Stimulated activated CD4-positive, alpha-beta T cell treated with anti-CD3 and anti-CD28 coated beads, Interleukin-1b, Interleukin-23, amount 100 ng/mL, for 48 hours (primary cell): Measurements from ENCODE around the gene CFL1.

Experiments used
- DNase-seq: peaks from one replicate; pipeline ENCODE4 v3.0.0-alpha.2; 2020

The CFL1 gene

DNA sequence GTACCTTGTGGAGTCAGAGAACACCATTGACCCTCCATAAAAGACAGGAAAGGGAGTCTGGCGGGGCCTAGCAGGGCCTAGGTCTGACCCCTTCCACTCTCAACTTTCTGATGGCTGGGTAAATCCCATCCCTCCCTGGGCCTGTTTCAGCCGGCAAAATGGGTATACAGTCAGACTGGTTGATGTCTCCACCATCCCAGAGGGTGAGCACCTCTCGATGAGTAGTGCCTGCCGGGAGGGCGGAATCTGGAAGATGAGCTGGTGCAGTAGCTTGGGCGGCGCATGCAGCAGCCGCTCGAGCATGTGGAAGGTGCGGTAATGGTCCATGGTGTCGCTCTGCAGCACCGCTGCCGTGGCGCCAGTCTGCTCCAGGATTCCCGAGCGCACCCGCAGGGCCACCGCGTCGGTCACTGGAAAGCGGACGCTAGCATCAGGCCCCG lies 29.8 kb upstream of the CFL1 start:
- DNase-seq = peak; percentile 27

DNA sequence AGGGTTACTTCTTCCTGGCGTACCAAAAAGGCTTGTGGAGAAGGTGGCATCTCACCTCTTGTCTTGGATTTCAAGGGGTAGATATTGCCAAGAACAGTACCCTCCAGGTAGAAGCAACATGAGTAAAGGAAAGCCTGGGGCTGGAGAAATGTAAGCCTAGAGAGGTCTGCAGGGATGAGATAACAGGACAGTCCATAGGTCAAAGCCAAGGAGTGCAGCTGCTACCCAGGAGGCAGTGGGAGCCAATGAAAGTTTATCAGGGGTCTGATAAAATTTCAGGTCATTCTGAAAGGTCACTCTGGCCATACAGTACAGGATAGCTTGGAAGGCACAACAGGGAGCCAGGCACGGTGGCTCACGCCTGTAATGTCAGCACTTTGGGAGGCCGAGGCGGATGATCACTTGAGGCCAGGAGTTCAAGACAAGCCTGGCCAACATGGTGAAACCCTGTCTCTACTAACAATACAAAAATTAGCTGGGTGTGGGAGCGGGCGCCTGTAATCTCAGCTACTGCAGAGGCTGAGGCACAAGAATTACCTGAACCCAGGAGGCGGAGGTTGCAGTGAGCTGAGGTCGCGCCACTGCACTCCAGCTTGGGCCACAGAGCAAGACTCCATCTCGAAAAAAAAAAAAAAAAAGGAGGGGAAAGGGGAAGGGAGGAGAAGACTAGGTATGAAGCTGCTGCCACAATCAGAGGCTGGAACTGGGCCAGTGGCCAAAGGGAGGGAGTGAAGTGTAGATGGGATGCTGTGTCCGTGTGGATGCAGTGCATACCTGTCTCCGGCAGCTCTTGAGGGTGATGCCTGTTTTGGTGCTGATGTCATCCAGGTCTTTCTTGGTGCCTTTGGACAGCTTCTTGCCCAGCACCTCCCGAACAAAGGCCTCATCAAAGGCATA lies 29.1 kb upstream of the CFL1 start:
- DNase-seq = peak; percentile 0

DNA sequence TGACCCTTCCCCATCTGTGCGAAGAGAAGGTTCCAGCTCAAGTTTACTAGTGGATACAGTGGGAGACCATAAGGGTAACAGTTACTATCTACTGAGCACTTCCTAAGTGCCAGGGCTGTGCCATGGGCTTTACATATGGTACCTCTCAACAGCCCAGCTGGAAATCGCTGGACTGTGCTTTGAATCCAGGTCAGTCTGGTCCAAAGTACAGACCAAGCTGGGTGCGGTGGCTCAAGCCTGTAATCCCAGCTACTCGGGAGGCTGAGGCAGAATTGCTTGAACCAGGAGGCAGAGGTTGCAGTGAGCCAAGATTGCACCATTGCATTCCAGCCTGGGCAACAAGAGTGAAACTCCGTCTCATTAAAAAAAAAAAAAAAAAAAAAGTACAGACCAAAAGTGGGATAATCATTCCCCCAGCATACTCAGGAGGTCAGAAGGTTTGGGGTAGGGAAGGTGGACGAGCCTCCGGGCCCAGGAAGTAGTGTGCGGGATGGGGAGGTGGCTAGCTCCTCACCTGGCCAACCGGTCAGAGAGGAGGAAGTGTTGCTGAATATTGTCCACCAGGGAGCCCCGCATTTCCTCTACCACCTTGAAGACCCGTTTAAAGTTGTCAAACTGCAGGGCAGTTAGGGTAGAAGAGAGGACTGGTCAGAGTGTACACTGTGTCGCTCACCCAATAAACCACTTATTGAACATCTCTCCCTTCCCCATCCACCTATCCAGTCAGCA lies 28.0 kb upstream of the CFL1 start:
- DNase-seq = peak; percentile 0

DNA sequence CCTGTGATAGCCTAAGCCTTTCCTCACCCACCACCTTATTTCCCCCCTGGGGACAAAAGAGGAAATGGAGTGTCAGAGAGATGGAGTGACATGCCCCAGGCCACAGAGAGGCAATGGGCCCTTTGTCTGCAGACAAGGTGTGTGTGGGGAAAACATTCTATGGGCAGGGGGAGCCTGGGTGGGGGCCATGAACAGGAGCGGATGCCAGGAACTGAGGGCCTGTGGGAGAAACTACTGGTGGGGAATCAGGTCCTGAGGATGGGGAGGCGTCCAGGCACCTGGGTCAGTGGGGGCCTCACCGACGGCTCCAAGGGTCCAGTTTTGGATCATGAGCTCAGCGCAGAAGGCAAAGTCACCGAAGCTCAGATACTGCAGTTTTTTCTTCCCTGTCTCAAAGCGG lies 27.3 kb upstream of the CFL1 start:
- DNase-seq = peak; percentile 1

DNA sequence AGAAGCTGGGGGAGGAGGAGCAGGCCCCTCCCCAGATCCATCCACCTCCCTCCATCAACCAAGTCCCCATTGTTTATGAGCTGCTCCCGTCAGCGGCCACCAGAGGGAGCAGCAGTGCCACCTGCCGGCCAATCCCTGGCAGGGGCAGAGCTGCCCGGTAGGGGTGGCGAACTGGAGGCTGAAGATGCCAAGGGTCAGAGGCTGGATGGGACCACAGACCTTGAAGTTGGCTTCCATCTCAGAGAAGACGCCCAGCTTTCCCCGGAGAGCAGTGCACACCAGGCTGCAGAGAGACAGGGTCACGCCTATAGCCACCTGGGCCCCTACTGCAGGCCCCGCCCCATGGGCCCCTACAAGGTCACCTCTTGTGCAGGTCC lies 26.7 kb upstream of the CFL1 start:
- DNase-seq = peak; percentile 81

DNA sequence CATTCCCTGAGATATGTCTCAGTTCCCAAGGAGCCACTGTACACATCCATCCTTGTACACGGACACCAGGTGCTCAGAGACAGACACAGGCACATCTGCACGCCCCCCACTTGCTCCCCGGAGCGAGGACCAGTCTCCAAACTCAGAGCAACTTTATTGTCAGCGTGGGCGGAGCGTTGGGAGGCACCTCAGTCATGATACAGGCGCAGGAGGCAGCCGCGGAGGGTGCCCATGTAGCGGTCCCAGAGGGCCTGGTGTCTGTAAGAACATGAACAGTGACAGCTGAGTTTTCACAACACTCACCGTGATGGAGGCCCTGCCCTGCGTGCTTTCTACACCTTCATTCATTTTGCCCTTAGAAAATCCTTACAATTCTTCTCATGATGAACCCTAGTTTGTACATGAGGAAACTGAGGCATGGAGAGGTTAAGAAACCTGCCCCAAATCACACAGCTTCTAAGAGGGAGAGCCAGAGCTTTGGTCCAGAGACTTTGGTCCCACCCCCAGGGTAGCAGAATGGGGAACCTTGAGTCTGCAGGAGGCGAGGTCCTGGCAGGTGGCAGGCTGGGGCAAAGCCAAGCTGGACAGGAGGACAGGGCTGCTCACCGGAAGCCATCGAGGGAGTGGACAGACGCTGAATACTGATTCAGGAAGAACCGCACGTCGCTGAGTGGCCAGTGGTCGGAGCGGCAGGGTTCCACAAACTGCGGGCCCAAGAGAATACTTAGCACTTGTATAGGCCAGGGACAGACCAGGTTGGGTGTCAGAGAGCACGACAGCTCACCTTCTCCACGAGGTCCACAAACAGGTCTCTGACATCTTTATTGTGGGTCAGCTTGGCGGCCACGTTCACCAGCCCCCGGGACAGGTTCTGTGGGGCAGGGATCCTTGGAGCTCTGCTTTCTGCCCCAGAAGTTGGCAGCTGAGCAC lies 26.1 kb upstream of the CFL1 start:
- DNase-seq = peak; percentile 1

DNA sequence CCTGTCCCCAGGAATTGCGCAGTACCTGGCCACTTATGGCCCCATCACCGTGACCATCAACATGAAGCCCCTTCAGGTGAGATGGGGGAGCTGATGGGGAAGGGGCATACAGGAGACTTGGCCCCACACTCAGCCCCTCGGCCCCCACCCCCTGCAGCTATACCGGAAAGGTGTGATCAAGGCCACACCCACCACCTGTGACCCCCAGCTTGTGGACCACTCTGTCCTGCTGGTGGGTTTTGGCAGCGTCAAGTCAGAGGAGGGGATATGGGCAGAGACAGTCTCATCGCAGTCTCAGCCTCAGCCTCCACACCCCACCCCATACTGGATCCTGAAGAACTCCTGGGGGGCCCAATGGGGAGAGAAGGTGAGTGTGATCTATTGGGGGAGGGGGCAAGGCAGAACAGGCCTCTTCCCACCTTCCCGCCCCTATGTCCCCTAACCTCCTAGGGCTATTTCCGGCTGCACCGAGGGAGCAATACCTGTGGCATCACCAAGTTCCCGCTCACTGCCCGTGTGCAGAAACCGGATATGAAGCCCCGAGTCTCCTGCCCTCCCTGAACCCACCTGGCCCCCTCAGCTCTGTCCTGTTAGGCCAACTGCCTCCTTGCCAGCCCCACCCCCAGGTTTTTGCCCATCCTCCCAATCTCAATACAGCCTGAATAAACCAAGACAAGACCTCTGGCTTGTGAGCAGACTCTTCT lies 25.2 kb upstream of the CFL1 start:
- peak; percentile 1 for DNase-seq

DNA sequence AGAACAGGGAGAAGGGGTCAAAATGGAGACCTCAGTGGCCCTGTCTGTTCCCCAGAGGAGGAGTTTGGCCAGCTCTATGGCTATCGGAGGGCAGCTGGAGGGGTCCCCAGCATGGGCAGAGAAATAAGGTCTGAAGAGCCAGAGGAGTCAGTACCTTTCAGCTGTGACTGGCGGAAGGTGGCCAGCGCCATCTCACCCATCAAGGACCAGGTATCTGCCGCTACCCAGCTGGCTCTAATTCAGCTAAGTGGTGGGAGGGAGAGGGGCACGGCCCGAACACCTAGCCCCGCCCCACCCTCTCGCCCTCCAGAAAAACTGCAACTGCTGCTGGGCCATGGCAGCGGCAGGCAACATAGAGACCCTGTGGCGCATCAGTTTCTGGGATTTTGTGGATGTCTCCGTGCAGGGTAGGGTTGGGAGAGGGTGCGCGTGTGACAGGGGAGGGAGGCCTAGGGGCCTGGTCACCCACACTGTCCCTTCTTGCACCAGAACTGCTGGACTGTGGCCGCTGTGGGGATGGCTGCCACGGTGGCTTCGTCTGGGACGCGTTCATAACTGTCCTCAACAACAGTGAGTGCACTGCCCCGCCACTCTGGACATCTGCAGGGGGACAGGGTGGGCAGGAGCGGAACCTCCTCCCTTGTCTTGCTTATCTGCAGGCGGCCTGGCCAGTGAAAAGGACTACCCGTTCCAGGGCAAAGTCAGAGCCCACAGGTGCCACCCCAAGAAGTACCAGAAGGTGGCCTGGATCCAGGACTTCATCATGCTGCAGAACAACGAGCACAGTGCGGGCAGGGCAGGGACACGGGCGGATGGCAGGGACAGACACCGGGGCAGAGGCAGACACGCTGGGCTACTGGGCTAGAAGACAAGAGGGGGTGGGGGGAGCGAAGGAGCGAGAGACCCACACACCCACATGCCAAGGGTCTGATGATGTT lies 24.4 kb upstream of the CFL1 start:
- peak; percentile 1 for DNase-seq

DNA sequence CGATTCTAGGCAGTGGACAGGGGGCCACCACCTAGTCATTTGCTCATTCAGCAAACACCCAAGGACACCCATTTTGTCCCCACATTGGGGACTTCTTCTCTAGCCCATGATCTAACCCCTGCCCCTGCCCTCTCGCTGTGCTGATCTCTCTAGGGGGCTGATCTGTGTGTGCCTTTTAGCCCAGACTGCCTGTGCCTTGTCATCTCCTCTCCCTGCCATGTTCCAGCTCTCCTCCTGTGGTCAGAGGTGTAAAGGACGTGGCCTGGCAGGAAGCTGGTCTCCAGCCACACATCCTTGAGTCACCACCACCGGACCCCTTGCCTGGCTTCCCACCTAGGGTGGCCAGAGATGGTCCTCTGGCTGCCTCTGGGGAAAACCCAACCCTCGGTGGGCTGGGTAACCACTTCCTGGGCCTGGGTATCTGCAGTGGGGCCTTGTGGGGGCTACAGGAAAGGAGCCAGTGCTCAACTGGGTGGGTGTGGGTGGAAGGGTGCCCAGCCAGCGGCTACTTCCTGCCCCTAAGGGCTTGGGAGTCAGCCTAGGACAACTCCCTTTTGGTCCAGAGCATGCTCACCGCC lies 23.0 kb upstream of the CFL1 start:
- DNase-seq = no peak

DNA sequence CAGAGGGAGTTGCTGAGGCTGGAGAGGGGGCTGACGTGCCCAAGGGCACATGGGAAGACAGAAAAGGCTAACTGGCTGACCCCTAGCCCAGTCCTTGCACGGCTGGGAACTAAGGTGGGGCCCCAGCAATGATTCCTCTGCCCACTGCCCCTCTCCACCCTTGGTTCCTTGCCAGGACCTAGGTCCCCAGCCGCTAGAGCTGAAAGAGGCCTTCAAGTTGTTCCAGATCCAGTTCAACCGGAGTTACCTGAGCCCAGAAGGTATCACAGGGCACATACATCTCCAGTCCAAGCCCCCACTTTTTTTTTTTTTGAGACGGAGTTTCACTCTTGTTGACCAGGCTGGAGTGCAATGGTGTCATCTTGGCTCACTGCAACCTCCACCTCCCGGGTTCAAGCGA lies 22.0 kb upstream of the CFL1 start:
- DNase-seq = no peak

DNA sequence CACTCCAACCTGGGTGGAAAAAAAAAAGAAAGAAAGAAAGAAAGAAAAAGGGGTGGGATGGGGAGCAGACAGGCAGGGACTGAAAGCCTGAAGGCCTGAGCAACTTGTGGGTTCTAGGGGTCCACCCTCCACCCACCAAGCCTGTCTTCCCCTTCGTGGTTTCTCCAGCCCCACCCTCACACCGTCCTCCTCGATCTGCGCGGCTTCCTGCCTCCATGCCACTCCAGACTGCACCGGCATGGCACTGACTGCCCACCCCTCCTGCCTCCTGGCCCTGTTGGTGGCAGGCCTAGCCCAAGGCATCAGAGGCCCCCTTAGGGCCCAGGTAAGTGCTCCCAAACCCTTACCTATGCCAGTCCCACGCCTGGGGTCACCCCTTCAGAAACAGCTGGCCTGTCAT lies 21.6 kb upstream of the CFL1 start, which contains the start of gene CTSW:
TSS of gene CTSW (plus strand) at position 221 of the 400 bp plus-strand sequence. CDS start at position 239, 18 bp downstream.
- DNase-seq = no peak

DNA sequence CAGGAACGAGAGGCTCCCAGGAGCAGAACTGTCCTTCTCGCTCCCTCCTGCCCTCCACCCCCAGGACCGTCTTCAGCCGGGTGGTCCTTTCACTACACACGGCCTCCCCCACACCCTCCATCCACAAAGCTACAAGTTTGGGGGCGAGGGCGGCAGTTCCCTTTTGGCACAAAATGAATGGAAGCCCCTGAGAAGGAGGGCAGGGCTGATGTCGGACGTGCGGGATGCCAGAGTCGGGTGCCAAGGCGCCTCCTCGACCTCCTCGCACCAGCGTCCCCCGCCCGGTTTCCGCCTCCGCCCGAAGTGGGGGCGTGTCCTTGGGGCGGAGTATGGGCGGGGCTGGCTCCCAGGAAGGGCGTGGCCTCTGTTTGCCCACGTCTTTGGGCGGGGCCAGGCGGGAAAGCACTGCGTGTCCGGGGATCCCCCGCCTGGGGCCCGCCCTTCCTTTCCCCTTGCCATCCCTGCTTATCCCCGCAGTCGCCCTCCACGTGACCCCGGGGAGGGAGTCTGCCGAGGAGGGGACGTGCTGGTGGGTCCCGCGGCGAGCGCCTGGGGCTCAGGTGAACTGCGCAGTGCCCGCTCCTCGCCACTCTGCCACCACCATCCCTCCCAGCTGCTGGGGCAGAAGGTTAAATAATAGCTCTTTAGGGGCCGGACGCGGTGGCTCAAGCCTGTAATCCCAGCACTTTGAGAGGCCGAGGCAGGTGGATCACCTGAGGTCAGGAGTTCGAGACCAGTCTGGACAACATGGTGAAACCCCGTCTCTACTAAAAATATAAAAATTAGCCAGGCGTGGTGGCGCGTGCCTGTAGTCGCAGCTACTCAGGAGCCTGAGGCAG lies 15.6 kb upstream of the CFL1 start:
- peak; percentile 95 for DNase-seq

DNA sequence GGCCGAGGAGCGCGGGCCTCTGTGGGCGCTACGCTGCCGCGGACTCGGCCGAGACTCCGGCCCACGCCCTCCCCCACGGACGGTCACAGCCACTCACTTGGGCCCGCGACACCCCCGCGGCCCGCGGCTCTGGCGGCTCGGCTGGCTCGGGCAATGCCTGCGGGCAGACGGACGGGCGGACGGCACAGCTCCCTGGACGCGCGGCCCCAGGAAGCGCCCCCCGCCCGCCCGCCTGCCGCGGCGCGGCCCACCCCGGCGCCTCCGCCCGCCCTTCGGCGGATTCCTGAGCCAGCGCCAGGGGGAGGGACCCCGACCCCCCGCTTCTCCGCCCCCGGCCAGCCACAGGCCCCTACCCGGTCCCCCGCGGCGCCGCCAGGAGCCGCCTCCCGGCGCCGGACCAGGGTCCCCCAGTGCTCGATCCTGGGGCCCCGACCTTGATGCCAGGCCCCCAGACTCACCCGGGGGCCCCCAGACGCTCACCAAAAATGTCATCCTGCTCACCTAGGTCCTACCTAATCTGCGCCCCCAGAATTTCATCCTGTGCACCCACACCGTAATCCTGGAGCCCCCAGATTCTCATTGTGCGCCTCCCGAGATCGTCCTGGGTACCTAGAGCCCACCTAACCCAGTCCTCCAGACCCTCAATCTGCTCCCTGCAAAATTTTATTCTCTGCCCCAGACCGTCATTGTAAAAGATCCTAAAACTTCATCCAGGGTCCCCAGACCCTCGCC lies 14.8 kb upstream of the CFL1 start, which contains the start of gene EFEMP2:
TSS of gene EFEMP2 (minus strand) at position 215 of the 732 bp plus-strand sequence. CDS start 446 bp downstream, outside the sequence.
- DNase-seq = no peak

DNA sequence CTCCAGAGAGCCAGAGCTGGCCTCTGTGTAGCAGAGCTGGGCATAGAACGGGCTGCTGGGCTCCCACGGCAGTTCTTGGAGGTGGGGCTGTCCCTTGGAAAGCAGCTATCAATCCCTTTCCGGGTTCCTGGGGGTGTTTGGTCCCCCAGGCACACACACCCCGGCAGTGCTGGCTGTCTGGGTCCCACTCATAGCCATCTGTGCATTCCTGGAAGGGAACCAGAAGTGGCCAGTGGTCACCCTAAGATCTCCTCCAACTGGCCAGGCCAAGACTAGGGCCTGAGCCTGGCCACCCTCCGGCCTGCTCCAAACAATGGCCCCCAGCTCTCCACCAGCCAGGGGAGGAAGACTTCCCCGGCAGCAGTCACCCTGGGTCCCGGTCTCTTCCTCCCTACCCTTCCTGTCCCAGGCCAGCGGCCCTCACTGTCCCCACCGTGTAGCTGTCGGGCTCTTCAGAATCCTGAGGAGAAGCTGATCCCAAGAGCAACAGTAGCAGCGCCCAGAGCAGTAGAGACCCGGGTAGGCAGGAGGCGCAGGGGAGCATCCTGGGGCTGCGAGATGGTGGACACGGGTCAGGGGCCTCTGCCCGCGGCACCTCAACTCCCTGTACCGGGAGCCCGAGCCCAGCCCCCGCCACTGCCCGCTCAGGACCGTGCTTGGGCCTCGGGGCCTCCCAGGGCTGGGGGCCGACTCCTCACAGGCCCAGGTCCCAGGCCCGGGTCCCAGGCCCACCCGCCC lies 14.0 kb upstream of the CFL1 start:
- no peak for DNase-seq

DNA sequence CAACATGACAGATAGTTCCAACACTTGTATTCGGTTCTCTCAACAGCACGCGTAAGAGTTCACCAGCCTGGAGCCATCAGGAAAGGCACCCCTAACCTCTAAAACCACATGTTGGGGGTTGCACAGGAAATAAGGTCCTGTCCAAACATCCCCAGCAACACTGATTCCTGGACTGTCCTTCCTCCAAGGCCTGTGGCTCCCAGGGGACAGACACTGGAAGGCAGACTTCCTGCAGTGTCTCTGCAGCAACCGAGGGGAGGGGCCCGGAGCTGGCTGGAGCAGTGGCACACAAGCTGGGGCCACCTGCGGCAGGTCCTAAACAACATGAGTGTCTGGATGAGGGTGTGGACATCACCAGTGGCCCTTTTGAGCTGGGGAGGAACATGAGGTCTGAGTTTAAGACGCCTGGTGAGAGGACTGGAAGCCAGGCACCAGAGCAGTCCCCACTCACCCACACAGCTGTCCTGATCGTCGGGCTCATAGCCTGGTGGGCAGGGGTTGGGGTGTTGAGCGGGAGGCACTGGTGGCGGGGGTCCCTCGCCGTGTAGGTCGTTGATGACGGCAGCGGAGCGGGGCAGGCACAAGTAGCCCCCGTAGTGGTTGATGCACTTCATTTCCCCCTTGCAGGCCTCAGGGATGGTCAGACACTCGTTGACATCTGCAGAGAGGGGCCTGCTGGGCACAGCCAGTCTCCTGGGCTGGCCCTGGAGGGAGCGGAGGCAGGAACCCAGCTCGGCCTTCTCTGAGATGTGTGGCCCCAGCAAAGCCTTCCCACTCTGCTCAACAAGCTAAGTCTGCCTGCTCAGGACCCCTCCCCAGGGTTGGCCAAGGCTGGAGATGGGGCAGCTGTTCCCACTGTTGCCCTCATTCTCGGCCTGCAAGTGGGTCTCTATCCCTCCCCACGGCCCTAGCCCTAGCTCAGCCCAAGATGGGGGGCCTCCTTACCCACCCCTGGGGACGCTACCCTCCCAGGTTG lies 13.0 kb upstream of the CFL1 start:
- no peak for DNase-seq

DNA sequence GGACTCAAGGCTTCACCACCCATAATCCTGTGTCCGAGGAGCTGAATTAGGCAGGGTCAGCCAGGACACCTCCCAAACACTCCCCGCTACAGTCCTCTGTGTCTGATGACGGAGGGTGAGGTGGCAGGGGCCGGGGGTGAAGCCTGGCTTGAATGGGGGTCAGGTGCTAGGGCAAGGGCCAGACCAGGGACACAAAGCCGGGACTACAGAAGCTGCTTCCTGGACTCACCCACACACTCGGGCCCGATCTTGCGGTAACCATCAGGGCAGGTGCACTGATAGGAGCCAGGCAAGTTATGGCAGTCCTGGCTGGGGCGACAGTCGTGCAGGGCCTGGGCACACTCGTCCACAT lies 12.3 kb upstream of the CFL1 start:
- DNase-seq = no peak
